ENCODE data around the gene S100A4.

DNA sequence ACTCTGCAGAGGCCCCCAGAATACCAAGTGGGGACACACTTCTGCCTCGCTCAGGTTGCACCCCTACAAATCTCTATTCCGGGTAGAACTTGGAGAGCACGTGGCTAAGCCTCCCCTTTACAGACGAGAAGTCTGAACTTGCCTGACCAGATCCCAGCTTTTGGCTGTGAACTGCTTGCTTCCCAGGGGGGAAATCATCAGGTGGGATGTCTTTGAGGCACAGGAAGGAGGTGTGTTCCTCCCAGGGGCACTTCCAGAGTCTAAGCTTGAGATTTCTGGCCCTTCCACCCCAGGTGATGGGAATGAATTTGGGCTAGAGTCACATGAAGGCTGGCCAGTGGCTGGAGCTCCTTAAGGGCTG lies 4.8 kb upstream of the S100A4 start:
- TF ChIP-seq, protein P1, sequence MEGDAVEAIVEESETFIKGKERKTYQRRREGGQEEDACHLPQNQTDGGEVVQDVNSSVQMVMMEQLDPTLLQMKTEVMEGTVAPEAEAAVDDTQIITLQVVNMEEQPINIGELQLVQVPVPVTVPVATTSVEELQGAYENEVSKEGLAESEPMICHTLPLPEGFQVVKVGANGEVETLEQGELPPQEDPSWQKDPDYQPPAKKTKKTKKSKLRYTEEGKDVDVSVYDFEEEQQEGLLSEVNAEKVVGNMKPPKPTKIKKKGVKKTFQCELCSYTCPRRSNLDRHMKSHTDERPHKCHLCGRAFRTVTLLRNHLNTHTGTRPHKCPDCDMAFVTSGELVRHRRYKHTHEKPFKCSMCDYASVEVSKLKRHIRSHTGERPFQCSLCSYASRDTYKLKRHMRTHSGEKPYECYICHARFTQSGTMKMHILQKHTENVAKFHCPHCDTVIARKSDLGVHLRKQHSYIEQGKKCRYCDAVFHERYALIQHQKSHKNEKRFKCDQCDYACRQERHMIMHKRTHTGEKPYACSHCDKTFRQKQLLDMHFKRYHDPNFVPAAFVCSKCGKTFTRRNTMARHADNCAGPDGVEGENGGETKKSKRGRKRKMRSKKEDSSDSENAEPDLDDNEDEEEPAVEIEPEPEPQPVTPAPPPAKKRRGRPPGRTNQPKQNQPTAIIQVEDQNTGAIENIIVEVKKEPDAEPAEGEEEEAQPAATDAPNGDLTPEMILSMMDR (conservative IDR thresholded peaks at IDR 0.05 in 1 of 2, IDR thresholded peaks at IDR 0.05 in 1 of 2; ENCODE audit: extremely low read depth in 1 of 2, insufficient read depth in 1 of 2, low read depth in 1 of 2, low read length in 2 of 2), result no peak
- no peak for TF ChIP-seq EZH2 (IDR thresholded peaks at IDR 0.05; ENCODE audit: borderline replicate concordance, low read length)
